Mesendoderm (in vitro differentiated cells): Measurements from ENCODE around the gene PTPRM.

Experiments
- DNase-seq: peaks from one replicate; pipeline ENCODE4 v3.0.0; 2013
- H2AK5ac ChIP-seq: 2 replicates; pipeline ENCODE4 v1.6.1; 2013; ENCODE audit warnings: low read length, inconsistent platforms
- H2BK120ac ChIP-seq: 2 replicates; pipeline ENCODE4 v1.6.1; 2013; ENCODE audit warnings: low read depth, mild to moderate bottlenecking, low read length, moderate library complexity, mixed read lengths
- H2BK15ac ChIP-seq: replicated peaks from 2 replicates; pipeline ENCODE4 v1.6.1; 2013; ENCODE audit warnings: low read depth, mild to moderate bottlenecking, moderate library complexity
- H2BK5ac ChIP-seq: 2 replicates; pipeline ENCODE4 v1.6.1; 2013; ENCODE audit warnings: low read length, inconsistent platforms
- H3K18ac ChIP-seq: 2 replicates; pipeline ENCODE4 v1.6.1; 2013; ENCODE audit warnings: mild to moderate bottlenecking, low read length, mixed read lengths
- H3K23ac ChIP-seq: one replicate; pipeline ENCODE4 v1.6.1; 2013; ENCODE audit warnings: low read length
- H3K27ac ChIP-seq: 2 replicates; pipeline ENCODE4 v1.5.1; 2013; ENCODE audit warnings: low read depth, mild to moderate bottlenecking, inconsistent platforms, low read length, moderate library complexity
- H3K27me3 ChIP-seq: 2 replicates; pipeline ENCODE4 v1.6.1; 2013; ENCODE audit warnings: low read length, control low read depth, mild to moderate bottlenecking, inconsistent platforms; ENCODE audit not compliant: insufficient read depth, poor library complexity
- H3K36me3 ChIP-seq: 2 replicates; pipeline ENCODE4 v1.6.1; 2013; ENCODE audit warnings: low read length, inconsistent platforms; ENCODE audit not compliant: control insufficient read depth, insufficient read depth
- H3K4ac ChIP-seq: one replicate; pipeline ENCODE4 v1.6.1; 2013; ENCODE audit warnings: low read depth, mild to moderate bottlenecking, low read length, moderate library complexity
- H3K4me1 ChIP-seq: 2 replicates; pipeline ENCODE4 v1.6.1; 2013; ENCODE audit warnings: low read depth, low read length, inconsistent platforms; ENCODE audit not compliant: control insufficient read depth
- H3K4me2 ChIP-seq: 2 replicates; pipeline ENCODE4 v1.6.1; 2013; ENCODE audit warnings: low read length
- H3K4me3 ChIP-seq: 2 replicates; pipeline ENCODE4 v1.5.1; 2013; ENCODE audit warnings: mild to moderate bottlenecking, low read length
- H3K56ac ChIP-seq: one replicate; pipeline ENCODE4 v1.6.1; 2013; ENCODE audit warnings: low read length
- H3K79me1 ChIP-seq: 2 replicates; pipeline ENCODE4 v1.6.1; 2013; ENCODE audit warnings: low read length, inconsistent platforms
- H3K79me2 ChIP-seq: 2 replicates; pipeline ENCODE4 v1.6.1; 2013; ENCODE audit warnings: mild to moderate bottlenecking, low read length; ENCODE audit not compliant: control insufficient read depth, insufficient read depth
- H3K9ac ChIP-seq: 2 replicates; pipeline ENCODE4 v1.6.1; 2013; ENCODE audit warnings: low read length, inconsistent platforms
- H4K5ac ChIP-seq: one replicate; pipeline ENCODE4 v1.6.1; 2013; ENCODE audit warnings: low read length
- H4K8ac ChIP-seq: one replicate; pipeline ENCODE4 v1.6.1; 2013; ENCODE audit warnings: low read depth, mild to moderate bottlenecking, control low read depth, low read length, moderate library complexity
- WGBS: extraction: QIAGEN DNeasy Blood & Tissue Kit; methylation state at CpG from one replicate; pipeline ENCODE4 v1.1.7; 2013; ENCODE audit warnings: low lambda C conversion rate, missing lambda C conversion rate; ENCODE audit not compliant: insufficient coverage; ENCODE audit errors: extremely low coverage; 5-methylcytosine and 5-hydroxymethylcytosine counted together

The PTPRM gene

GRCh38 chr18:7857562-7857961, 290.4 kb downstream of the PTPRM start:
- WGBS = no CpG with 5 or more reads among the region's 1 CpG
- H3K56ac ChIP-seq = no peak overlapping the region
- H3K4ac ChIP-seq = no peak overlapping the region
- no peaks in the 10 kb centered on the region for H3K4me1 ChIP-seq
- H2BK15ac ChIP-seq = no peak overlapping the region
- no peak for DNase-seq
- H3K4me3 ChIP-seq = no peak overlapping the region
- H2BK5ac ChIP-seq = no peak overlapping the region
- no peaks in the 10 kb centered on the region for H3K36me3 ChIP-seq
- H2AK5ac ChIP-seq = no peak overlapping the region
- H3K23ac ChIP-seq = no peak overlapping the region
- H2BK120ac ChIP-seq = no peak overlapping the region
- no peaks in the 10 kb centered on the region for H3K27me3 ChIP-seq
- no peak overlapping the region for H3K4me2 ChIP-seq
- H3K18ac ChIP-seq = no peak overlapping the region
- H3K79me1 ChIP-seq = no peaks in the 10 kb centered on the region
- no peak overlapping the region for H3K27ac ChIP-seq
- no peak overlapping the region for H4K5ac ChIP-seq
- H3K9ac ChIP-seq = no peak overlapping the region
- H3K79me2 ChIP-seq = no peaks in the 10 kb centered on the region
- no peak overlapping the region for H4K8ac ChIP-seq

DNA sequence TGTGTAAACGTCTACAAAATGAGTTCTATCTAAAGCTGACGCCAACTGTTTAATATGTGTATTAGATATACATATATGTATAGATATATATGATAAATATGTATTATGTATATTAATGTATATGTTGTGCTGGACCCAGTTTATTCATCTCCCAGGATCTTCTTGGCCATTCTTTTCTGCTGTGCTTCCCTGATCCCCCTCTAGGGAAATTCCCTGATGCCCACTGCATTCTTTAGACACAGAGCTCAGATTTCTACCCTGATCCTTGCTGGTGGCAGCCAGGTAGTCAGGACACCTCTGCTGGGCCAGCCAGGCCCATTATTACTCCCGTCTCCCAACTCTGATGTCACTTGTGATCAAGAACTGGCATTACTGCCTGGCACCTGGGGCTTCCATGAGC, 292.0 kb downstream of the PTPRM start:
- H3K23ac ChIP-seq = no peak overlapping the region
- no peak overlapping the region for H4K8ac ChIP-seq
- no peaks in the 10 kb centered on the region for H3K36me3 ChIP-seq
- H3K18ac ChIP-seq = no peak overlapping the region
- no peak overlapping the region for H3K4me3 ChIP-seq
- no peaks in the 10 kb centered on the region for H3K4me1 ChIP-seq
- no peak overlapping the region for H3K56ac ChIP-seq
- peak overlapping the region; percentile 70 for H3K4ac ChIP-seq
- H3K27me3 ChIP-seq = no peaks in the 10 kb centered on the region
- no peaks in the 10 kb centered on the region for H3K79me2 ChIP-seq
- H2BK120ac ChIP-seq = no peak overlapping the region
- no peak overlapping the region for H3K27ac ChIP-seq
- no peak for DNase-seq
- no peak overlapping the region for H4K5ac ChIP-seq
- H2BK15ac ChIP-seq = no peak overlapping the region
- H2BK5ac ChIP-seq = no peak overlapping the region
- no peak overlapping the region for H2AK5ac ChIP-seq
- H3K9ac ChIP-seq = no peak overlapping the region
- WGBS = no CpG with 5 or more reads among the region's 3 CpGs
- no peak overlapping the region for H3K4me2 ChIP-seq
- H3K79me1 ChIP-seq = no peaks in the 10 kb centered on the region

GRCh38 chr18:7870266-7870665, 303.1 kb downstream of the PTPRM start:
- H3K9ac ChIP-seq = no peak overlapping the region
- H3K4me2 ChIP-seq = no peak overlapping the region
- no peak overlapping the region for H4K5ac ChIP-seq
- H3K23ac ChIP-seq = no peak overlapping the region
- no peak overlapping the region for H2BK120ac ChIP-seq
- no CpG with 5 or more reads among the region's 1 CpG for WGBS
- no peak overlapping the region for H2BK5ac ChIP-seq
- no peak overlapping the region for H3K4ac ChIP-seq
- no peaks in the 10 kb centered on the region for H3K36me3 ChIP-seq
- no peak overlapping the region for H3K56ac ChIP-seq
- no peak overlapping the region for H4K8ac ChIP-seq
- H3K18ac ChIP-seq = no peak overlapping the region
- H3K4me1 ChIP-seq = no peaks in the 10 kb centered on the region
- no peak for DNase-seq
- no peaks in the 10 kb centered on the region for H3K27me3 ChIP-seq
- H3K4me3 ChIP-seq = no peak overlapping the region
- H2BK15ac ChIP-seq = no peak overlapping the region
- H2AK5ac ChIP-seq = no peak overlapping the region
- no peaks in the 10 kb centered on the region for H3K79me2 ChIP-seq
- no peak overlapping the region for H3K27ac ChIP-seq
- H3K79me1 ChIP-seq = no peaks in the 10 kb centered on the region

- no peaks in the 10 kb centered on the region for H3K36me3 ChIP-seq
- H2AK5ac ChIP-seq = no peak overlapping the region
- no peak overlapping the region for H2BK15ac ChIP-seq
- no peak overlapping the region for H3K4me2 ChIP-seq
- no peak overlapping the region for H4K8ac ChIP-seq
- no peaks in the 10 kb centered on the region for H3K27me3 ChIP-seq
- H3K27ac ChIP-seq = no peak overlapping the region
- H3K79me1 ChIP-seq = no peaks in the 10 kb centered on the region
- no peak overlapping the region for H3K9ac ChIP-seq
- DNase-seq = no peak
- H3K56ac ChIP-seq = no peak overlapping the region
- no peak overlapping the region for H4K5ac ChIP-seq
- no peak overlapping the region for H2BK120ac ChIP-seq
- H3K4ac ChIP-seq = no peak overlapping the region
- no peak overlapping the region for H3K23ac ChIP-seq
- H2BK5ac ChIP-seq = no peak overlapping the region
- H3K4me1 ChIP-seq = no peaks in the 10 kb centered on the region
- H3K4me3 ChIP-seq = no peak overlapping the region
- no peak overlapping the region for H3K18ac ChIP-seq
- H3K79me2 ChIP-seq = no peaks in the 10 kb centered on the region
- WGBS = no CpG with 5 or more reads among the region's 4 CpGs
Observed at GRCh38 chr18:7870855-7871254, 303.7 kb downstream of the PTPRM start.

GRCh38 chr18:7871560-7872456, 304.7 kb downstream of the PTPRM start:
- Histone ChIP-seq H3K23ac (no peak overlapping the region), H3K79me2 (no peaks in the 10 kb centered on the region), H3K18ac (no peak overlapping the region), H3K36me3 (no peaks in the 10 kb centered on the region), H3K4me2 (no peak overlapping the region), H3K4me3 (no peak overlapping the region), H3K4ac (no peak overlapping the region), H2BK120ac (no peak overlapping the region), H3K9ac (no peak overlapping the region), H4K5ac (no peak overlapping the region), H3K56ac (no peak overlapping the region), H3K4me1 (no peaks in the 10 kb centered on the region), H3K79me1 (no peaks in the 10 kb centered on the region), H3K27me3 (no peaks in the 10 kb centered on the region), H3K27ac (no peak overlapping the region), H4K8ac (no peak overlapping the region), H2BK5ac (no peak overlapping the region), H2BK15ac (no peak overlapping the region), H2AK5ac (no peak overlapping the region)
- no peak for DNase-seq
- no CpG with 5 or more reads among the region's 4 CpGs for WGBS

DNA sequence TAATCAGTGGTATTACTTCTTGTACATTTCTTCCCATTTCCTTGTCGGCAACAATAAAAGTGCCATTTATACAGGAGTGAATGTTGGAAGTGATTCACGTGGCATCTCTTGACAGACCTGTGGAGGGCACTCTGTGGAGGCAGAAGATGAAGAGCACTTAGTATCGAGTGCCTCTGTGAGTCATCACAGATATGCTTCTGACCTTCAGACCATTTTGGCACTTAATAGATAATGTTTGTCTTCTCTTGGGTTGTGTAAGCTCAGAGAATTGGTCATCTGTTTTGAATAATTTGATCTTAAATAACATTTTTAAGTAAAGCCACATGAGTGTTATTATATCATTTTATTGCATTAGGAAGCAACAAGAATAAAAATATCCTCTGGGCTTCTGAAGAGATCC, 305.5 kb downstream of the PTPRM start:
- Histone ChIP-seq H3K18ac (no peak overlapping the region), H3K4me2 (no peak overlapping the region), H3K4me3 (no peak overlapping the region), H2AK5ac (no peak overlapping the region), H2BK15ac (no peak overlapping the region), H3K4ac (no peak overlapping the region), H2BK5ac (no peak overlapping the region), H3K23ac (no peak overlapping the region), H3K9ac (no peak overlapping the region), H3K27me3 (no peaks in the 10 kb centered on the region), H2BK120ac (no peak overlapping the region), H3K56ac (no peak overlapping the region), H3K4me1 (no peaks in the 10 kb centered on the region), H4K8ac (no peak overlapping the region), H3K79me2 (no peaks in the 10 kb centered on the region), H3K27ac (no peak overlapping the region), H3K36me3 (no peaks in the 10 kb centered on the region), H3K79me1 (no peaks in the 10 kb centered on the region), H4K5ac (no peak overlapping the region)
- DNase-seq = peak; percentile 45
- no CpG with 5 or more reads among the region's 3 CpGs for WGBS
